Fibroblast of skin of back (primary cell): ENCODE measurements around the gene ATP1B1.
"Not testable (repeated sequence)": the region's sequence is repeated elsewhere in the genome, so short reads cannot be mapped to it uniquely, and the experiment has no call there.

ENCODE experiments used
- DNase-seq: peaks from one replicate; pipeline ENCODE4 v3.0.0-alpha.2; 2013

ATP1B1 gene

DNA sequence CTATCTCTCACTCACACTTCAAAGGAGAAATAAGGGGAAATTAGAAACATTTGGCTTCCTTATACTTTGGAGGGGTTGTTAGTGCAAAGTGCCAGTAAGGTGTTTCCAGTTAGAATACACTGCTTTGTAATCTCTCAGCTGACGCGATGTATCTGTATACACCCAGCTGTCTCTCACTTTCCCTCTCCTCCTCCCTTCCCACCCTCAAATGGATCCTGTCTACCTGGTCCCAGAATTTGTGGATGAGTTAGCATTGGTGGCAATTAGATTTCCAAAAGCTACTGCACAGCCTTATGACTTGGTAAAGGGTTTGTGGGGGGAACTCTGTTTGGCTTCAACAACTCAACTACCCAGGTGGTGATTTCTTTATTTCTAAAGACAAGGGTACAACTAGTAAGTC, 10.5 kb downstream of the ATP1B1 start:
- DNase-seq = no peak

DNA sequence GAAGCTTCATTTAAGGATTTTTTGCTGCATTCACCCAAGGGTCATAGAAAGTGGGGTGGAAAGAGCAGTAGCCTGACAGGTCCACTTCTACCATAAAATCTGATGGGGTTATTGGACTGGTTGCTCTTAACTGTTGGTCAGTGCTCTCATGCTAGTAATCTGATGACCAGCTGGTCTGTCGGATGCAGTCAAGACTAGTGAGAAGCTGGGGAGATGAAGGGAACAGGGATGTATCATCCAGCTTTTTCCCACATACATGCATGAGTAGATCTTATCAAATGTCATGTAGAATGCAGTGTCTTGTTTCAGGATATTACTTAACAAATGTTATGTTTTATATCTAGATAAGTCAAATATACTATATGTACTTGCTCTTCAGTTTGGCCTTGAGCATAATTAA, 11.1 kb downstream of the ATP1B1 start:
- DNase-seq = no peak

DNA sequence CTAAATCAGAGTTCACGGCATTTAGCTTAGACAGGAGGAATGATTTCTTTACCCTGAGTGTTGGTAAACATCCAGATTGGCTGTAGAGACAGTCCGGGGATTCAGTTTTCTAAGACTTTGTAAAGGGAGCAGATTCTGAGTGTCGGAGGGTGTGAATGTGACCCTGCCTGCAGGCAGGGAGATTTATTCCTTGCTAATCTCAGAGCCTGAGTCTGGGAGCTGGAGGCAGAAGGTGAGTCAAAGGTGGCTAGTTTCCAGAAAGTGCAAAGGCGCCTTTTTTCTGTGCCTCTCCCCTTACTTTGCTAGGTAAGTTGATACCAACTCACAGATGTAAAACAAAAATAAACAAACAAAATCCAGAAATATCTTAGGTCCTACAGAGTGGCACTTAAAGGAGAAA, 11.7 kb downstream of the ATP1B1 start:
- no peak for DNase-seq

DNA sequence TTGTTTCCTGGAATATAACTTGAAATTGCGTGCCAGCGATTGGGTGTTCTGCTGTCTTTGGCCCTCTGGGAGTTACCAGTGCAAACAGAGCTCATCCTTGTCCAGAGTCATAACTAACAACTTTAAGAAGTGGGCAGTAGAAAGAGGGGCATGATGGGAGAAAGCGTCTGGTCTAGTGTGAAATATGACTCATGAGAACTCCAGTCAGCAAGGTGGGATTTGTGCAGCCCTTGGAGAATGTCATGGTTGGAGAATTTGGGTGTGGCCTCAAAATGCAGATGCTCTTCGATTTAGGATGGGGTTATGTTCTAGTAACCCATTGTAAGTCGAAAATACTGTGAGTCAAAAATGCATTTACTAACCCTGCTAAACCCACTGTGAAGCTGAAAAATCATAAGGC, 12.9 kb downstream of the ATP1B1 start:
- DNase-seq = peak; percentile 72

DNA sequence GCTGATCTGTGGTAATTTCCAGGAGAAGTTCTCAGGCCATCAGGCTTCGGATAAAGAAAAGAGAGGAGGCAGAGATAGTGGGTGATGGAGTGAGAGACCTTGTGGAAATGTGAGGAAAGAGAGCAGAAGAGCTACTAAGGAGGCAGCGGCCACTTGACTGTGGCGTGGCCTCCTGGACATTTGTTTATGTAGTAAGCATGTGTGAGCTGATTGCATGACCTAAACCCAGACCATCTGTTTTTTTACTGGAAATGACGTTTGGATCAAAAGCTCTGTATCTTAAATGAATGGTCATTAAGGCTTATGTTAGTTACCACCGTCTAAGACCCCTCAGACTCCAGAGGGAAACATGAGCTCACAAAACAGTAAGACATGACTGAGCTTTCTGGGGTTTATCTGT, 13.6 kb downstream of the ATP1B1 start:
- DNase-seq = no peak

DNA sequence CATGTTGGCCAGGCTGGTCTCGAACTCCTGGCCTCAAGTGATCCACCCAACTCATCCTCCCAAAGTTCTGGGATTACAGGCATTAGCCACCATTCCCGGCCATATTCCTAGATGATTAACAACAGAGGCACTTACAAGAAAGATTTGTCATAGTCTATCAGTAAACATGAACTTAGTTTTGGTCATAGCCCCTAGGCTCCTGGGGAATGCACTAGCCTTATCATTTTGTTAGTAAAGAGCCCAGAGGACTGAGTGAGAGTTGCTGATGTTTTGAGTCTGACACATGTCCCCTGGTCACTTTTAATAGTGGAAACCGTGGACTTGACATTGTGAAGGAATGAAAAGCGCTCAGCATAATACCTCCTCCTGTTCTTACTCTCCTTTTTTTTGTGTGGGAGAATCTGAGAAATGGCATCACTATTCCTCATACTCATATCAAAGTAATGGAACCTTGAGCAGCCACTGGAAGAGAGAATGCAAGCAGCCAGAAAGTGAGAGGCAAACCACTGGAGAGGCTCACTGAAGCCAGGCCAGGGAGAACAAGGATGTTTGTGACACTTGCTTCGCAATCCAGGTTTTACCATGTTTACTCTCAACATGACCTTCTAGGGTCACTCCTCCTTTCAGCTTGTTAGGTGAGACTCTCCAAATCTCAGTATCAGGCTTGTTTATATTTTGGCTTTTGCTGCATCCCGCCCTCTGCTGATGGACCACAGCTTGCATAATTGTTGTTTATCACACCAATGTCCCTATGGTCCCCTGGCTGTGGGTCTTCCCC, 14.8 kb downstream of the ATP1B1 start:
- DNase-seq = no peak

DNA sequence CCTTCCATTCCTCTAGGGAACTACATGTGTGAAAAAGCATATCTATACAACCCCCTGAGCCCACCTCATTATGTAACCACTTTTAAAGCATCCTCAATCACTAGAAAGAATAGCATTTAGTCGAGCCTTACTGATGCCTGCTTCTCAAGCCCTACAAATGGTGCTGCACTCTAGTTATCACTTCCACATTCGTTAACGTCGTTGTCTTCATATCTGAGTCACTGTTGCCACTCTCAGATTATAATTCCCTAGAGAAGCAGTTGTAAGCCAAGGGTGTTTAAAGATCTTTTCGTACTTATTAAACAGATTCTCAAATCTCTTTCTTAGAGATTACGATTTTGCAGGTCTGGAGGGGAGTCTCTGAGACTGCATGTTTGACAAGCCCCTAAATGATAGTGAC, 16.5 kb downstream of the ATP1B1 start:
- DNase-seq = no peak

DNA sequence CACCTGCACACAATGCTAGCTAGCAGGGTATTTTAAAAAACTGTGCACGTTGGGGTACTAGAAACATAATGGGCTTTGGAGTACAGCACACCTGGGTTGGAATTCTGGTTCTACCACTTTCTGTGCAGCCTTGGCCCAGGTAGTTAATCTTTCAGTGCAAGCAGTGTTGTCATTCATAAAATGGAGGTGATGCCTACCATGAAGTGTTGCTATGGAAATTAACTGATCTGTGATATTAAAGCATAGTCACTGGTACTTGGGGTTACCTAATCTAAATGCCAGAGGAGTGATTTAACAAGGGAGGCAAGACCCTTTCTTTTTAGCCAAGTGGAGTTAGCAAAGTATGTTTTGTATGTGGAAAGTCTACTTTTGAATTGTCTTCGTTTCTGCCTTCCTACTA, 18.0 kb downstream of the ATP1B1 start:
- DNase-seq = no peak

DNA sequence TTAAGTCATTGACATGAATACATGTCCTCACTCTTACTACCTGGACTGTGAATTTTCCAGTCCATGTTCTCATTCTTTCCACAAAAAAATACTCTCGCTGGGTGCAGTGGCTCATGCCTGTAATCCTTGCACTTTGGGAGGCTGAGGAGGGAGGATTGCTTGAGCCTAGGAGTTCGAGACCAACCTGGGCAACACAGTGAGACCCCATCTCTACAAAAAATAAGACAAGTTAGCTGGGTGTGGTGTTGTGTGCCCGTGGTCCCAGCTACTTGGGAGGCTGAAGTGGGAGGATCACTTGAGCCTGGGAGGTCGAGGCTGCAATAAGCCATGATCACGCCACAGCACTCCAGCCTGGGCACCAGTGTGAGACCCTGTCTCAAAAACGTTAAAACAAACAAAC, 19.1 kb downstream of the ATP1B1 start:
- not testable (repeated sequence) for DNase-seq

DNA sequence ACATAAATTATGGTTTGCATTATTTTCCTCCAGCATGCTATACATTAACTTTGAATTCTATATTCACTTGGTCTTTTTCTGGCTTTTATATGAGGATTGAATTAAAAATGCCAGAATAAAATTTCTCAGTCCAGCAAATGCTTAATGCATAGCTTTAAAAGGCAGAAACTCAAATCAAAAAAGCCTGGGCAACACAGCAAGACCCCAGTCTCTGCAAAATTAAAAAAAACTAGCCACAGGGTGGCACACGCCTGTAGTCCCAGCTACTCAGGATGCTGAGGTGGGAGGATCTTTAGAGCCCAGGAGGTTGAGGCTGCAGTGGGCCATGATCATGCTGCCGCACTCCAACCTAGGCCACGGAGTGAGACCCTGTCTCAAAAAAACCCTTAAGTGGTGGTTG, 19.8 kb downstream of the ATP1B1 start:
- DNase-seq = no peak

DNA sequence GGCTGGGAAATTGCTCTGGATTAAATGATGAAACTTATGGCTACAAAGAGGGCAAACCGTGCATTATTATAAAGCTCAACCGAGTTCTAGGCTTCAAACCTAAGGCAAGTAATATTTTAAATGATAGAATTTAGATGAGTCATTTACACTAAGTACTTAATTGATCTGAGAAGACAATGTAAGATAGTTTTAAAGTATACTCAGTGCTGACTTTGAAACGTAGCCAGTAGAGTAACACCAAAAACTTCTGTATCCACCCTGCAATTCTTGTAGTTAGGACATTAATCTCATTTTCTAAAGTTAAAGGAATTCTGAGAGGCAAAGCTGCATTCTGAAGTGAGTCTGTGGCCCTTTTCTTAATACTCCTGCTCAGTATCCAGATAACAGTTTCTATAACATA, 20.8 kb downstream of the ATP1B1 start:
- DNase-seq = no peak

DNA sequence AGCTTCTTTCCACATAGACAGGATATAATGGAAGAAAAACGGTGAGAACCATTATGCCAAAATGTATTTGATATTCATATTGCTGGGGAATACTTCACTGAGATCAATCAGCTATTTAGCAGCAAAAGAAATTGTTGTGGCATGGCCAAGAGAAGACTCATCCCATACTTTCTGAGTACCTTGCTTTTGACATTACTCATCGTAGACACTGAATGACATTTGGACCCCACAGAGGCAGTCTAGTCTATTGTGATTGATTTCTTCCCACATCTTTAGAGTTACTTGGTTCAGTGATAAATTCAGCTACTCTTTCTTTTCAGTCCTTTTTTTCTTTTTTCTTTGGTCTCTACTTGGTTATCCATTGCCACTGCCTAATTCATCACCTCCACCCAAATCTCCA, 22.1 kb downstream of the ATP1B1 start:
- DNase-seq = no peak

DNA sequence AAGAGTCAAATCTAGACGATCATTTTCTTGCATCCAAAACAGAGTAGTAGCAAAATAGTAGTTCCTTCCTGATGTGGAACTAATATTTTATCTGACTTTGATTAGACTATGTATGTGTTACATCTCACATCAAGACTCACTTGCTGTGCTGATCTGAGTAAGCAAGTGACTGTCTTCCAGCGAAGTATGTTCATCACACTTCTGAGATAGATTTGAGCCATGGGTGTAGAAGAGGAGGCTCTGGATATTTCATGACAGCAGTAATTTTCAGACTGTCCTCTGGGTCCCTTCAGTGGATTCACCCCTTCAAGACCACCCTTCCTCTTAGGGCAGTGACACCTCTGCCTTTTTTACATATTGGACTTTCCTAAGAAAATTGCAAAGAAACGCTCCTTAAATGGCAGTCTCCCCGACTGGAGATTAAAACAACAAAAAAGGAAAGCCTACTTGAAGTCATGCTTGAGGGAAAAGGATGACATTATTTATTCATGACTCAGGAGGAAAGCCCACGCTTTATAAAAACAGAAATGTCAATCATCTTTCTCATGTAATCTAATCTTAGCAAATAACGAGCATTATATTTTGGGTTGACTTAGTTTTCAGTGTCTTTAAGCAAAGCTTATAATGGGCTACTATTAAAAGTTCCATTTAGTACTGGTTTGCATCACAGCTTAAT, 22.8 kb downstream of the ATP1B1 start:
- no peak for DNase-seq

DNA sequence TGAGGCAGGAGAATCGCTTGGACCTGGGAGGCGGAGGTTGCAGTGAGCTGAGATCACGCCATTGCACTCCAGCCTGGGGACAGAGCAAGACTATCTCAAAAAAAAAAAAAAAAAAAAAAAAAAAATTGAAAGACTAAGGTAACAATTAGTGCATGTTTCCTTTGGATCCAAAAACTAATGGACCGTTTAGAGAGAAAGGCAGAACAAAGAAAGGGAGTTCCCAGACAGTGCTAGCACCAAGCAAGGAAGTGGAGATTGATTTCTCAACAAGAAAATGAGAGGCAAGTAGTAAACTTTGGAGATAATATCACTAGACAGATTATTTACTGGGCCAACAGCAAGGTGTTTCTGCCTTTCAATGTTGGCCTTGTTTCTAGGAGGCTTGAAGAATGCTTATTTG, 24.2 kb downstream of the ATP1B1 start:
- no peak for DNase-seq

DNA sequence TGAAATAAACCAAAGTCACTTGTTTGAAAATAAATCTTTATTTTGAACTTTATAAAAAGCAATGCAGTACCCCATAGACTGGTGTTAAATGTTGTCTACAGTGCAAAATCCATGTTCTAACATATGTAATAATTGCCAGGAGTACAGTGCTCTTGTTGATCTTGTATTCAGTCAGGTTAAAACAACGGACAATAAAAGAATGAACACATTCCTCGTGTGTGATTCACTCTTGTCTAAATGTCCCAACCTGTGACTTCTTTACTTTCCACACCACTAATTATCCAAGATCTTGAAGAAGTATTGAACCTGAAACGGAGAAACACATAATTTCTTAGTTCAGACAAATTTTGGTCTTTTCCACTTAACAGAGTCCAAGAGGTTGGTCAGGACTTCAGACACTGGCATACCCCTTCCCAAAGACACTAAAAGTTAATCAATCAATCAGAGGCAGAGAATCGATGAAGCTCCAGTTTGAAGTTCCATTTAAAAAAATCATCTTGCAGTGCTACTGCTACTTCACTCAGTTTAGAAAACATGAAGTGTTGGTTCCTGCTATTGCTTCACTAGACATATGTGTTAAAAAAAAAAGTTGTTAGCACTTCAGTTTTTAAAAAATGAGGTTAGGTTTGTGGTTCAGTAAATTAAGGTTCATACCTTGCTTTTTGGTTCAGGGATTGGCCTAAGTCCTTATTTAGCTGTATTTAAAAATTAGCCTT, 26.2 kb downstream of the ATP1B1 start:
- no peak for DNase-seq

DNA sequence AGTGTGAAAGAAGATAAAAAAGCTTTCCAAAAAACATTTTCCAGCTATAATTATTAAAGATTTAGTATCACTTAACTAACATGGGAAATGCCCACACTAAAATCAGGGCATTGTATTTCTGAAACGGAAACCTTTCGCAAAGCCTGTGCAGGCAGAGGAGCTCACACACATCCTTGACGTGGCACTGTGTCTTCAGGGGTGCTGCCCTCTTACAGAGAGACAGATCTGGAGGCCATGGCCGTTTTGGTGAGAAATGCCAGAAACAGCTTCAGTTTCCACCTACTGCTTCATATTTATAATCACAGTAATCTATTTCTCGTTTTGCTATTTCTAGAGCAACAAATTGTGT, 26.7 kb downstream of the ATP1B1 start:
- no peak for DNase-seq

DNA sequence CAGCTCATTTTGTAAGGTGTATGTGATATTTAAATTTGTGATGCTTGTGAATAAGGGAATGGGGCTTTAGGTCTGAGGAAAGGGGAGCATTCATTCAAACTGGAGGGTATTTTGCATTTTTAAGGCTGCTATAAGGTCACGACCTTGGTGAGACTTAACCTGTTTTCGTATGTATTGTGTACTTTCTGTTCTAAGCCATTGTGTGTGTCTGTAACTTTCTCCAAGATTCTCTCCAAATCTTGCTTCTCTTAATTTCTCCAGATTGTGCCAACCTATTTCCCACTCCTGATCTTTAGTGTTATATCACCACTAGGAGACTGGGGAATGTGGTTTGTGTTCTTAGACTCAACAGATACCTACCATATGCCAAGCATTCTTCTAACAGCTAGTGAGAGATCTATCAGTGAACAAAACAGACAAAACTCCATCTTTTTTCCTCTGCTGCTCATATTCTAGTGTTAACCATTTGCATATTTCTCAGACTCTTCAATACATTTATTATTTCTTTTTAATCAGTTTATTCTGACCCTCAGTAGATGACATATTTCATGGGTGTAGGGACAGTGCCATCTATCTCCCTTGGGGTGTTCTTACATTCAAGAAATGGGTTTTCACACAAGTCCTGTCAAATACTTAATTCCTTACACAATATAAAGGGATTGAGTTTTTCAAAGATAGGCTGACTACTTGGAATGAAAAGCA, 27.5 kb downstream of the ATP1B1 start:
- DNase-seq = no peak

DNA sequence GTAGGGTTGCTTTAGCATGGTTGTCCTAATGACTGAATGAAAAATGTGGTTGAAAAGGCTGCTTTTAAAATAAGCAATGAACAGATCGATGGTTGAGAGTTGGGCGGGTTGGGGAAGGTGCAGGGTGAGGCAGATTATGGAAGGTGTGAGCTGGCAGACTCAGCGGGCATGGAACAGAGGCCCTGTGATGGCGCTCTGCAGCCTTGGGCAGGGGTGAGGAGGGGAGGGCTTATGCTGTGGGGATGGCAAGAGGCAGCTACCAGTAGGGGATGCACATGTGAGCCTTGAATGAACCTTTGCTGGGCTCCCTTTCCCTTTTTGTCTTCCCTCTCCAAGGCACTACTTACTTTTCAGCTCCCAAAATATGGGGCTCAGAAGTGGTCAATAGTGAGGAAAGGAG, 30.9 kb downstream of the ATP1B1 start:
- no peak for DNase-seq

DNA sequence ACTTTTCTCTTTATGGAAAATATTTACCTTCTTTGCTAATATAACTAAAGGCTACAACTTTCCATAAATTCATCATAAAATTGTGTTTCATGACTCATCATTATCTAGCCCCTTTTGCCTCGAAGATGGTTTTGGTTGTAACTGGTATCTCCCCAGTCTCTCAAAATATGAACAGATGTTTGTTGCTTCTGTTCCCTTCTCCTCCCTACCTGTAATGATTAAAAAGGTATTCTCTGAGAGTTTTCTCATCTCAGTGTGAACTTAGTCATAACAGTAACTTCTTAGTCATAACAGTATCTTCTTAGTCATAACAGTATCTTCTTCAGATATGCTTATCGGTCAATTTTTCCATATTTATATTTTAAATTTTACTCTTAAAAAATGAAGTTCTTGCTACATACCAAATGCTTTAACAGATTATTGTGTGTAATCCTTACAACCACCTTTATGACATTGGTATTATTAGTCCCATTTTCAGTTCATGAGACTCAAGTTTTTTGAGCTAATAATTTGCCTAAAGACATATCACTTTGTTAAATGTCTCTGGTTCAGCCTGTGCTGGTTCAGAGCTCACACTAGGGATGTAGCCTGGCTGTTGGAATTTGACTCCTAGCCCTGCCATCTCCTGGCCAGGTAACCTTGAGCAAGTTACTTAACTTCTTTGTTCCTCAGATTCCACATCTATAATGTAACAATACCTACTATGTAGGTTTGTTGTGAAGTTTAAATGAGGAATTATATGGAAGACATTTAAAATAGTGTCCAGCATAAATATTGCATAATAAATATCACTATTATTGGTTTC, 32.6 kb downstream of the ATP1B1 start:
- DNase-seq = no peak

DNA sequence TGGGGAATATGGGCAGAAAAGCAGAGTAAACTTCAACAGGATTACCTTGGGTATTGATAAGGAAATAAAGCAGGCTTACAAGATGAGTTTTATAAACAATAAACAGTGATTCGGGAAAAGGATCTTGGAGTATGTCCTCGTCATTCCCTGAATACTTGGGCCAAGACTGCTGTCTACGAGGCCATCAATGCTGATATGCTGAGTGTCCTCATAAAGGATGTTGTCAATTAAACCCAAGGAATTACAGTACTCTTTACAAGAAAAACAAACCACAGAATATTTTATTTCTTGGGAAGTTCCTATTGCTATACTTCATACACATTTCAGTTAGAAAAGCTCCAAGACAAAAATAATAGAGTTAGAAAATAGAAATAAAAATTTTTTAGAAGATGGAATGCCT, 34.9 kb downstream of the ATP1B1 start:
- DNase-seq = peak; percentile 74

DNA sequence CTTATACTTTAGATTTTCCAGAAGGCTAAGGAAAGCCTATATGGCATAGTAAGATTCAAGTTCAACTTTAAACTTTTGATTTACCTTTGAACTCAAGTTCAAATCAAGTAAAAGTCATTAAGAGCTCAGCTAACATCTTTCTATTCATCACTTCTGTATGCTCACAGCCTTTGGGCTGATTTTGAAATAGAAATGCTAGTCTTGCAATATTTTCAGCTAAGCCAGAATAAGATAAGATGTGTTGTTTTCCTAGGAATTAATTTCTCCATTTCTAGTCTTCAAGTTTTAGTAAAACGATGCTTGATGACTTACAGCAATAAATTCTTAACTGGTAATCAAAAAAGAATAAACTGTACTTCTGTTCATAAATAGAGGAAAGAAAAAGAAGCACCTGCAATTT, 35.6 kb downstream of the ATP1B1 start:
- no peak for DNase-seq

DNA sequence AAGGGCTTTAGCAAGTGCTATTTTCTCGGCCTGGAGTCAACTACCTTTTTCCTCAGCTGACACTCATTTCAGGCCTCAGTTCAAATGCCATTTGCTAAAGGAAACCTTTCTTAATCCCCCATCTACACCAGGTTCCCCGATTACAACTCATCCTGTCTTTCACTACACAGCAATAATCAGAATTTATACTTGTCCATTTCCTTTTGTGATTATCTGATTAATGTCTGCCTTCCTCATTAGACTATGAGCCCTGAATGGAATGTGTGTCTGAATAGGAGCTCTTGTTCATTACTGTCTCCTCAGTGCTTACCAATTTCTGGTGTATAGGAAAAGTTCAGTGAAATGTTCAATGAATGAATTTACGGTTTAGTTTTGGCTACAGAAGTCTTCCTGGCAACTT, 36.9 kb downstream of the ATP1B1 start:
- no peak for DNase-seq

DNA sequence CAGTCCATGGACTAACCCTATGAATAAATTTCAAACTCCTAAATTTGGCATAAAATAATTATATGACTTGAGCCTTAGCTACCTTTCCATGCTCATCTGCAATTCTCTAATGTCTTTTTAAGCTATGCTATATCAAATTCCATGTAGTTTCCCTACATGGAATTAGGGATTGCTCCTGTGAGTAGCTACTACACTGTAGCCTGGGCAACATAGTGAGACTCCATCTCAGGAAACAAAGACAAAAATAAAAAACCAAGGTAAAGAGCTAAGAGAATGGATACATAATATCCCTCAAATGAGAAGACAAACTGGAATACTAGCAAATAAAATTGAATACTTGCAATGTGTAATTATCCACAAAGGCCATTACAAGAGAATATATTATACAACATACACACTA, 37.5 kb downstream of the ATP1B1 start:
- DNase-seq = no peak
